K562 (cell line): ENCODE measurements around the gene CREB3L4. TPM values are rescaled to one million over a fixed set of nuclear protein-coding genes. Genes with fewer than 3 reads are reported as not detected.
A peak's percentile ranks its signal among the peaks of the same experiment; 100 is the strongest.

Experiments used
- ATAC-seq: fragments of 200-7000 bp; cut with Tn5 transposase; 3 replicates; pipeline ENCODE4 v1.9.1; 2020; ENCODE audit warnings: moderate library complexity
- BruUV-seq: library from RNA; stranded (reverse); fragments of 400-500 nt; replicated peaks from 2 replicates; lab custom pipeline; 2021; lab: Mats Ljungman, UMichigan
- CTCF ChIA-PET: fragments of 300-600 bp; formaldehyde crosslinking; extraction: SDS; loops from one replicate; lab custom pipeline; 2021; ENCODE audit warnings: low intra/inter-chr PET ratio; lab: Yijun Ruan, JAX
- POLR2A ChIA-PET: fragments of 300-600, 350-650 bp; sonication (Branson Sonifier 250); formaldehyde crosslinking; extraction: SDS; loops from one replicate; lab custom pipeline; 2021; ENCODE audit warnings: antibody characterized with exemption, inconsistent platforms; lab: Yijun Ruan, JAX
- DNase-seq, 4 experiments: peaks; one replicate each; pipeline versions ENCODE4 v3.0.0 to v3.0.0-alpha.2; 2011 to 2018; ENCODE audit warnings: low spot score in 3 of 4, mixed read lengths in 3 of 4; ENCODE audit errors: extremely low read depth in 1 of 4
- FAIRE-seq: peaks from 2 replicates; lab custom pipeline; 2011; peaks lifted over from hg19 to GRCh38; lab: Jason Lieb, UNC
- H2AFZ ChIP-seq: 2 replicates; pipeline ENCODE4 v1.6.0; 2011; ENCODE audit warnings: low read depth, low read length, control low read depth, inconsistent platforms
- H3K27ac ChIP-seq: fragments of 200-600 bp; 3 replicates; pipeline ENCODE4 v1.8.0; 2011; ENCODE audit warnings: low read depth, mild to moderate bottlenecking, control low read depth, inconsistent platforms, low read length, moderate library complexity, mixed read lengths; ENCODE audit errors: extremely low read depth
- H3K27me3 ChIP-seq, 2 experiments: fragments of 300-600 bp in 1 of 2; 2 replicates in 1 of 2; 3 replicates in 1 of 2; pipeline versions ENCODE4 v1.6.0 to v1.8.0; 2011; ENCODE audit warnings: inconsistent platforms in 2 of 2, low read length in 2 of 2, mild to moderate bottlenecking in 1 of 2, mixed read lengths in 1 of 2, moderate library complexity in 1 of 2; ENCODE audit not compliant: control insufficient read depth in 2 of 2, insufficient read depth in 2 of 2
- H3K36me3 ChIP-seq: fragments of 300-600 bp; 3 replicates; pipeline ENCODE4 v1.8.0; 2011; ENCODE audit warnings: mild to moderate bottlenecking, low read length, inconsistent platforms; ENCODE audit not compliant: control insufficient read depth, insufficient read depth
- H3K4me1 ChIP-seq, 2 experiments: fragments of 200-600 bp in 1 of 2; replicated peaks in 1 of 2; 2 replicates in 1 of 2; 3 replicates in 1 of 2; pipeline versions ENCODE4 v1.5.1 to v1.8.0; 2011; ENCODE audit warnings: inconsistent platforms in 2 of 2, low read length in 2 of 2, mild to moderate bottlenecking in 1 of 2, mixed read lengths in 1 of 2, moderate library complexity in 1 of 2; ENCODE audit not compliant: control insufficient read depth in 2 of 2, insufficient read depth in 2 of 2
- H3K4me2 ChIP-seq: 2 replicates; pipeline ENCODE4 v1.6.1; 2011; ENCODE audit warnings: low read length, control low read depth, inconsistent platforms, mixed read lengths; ENCODE audit not compliant: insufficient read depth
- H3K4me3 ChIP-seq: fragments of 200-600 bp; sonication (generic), shearing (Covaris generic); 2 replicates; pipeline ENCODE4 v1.5.1; 2016; ENCODE audit warnings: control low read depth, inconsistent platforms
- H3K79me2 ChIP-seq: fragments of 200-600 bp; 3 replicates; pipeline ENCODE4 v1.8.0; 2011; ENCODE audit warnings: low read length, inconsistent platforms; ENCODE audit not compliant: control insufficient read depth, insufficient read depth
- H3K9ac ChIP-seq, 2 experiments: 2 replicates each; pipeline versions ENCODE4 v1.6.0 to v1.6.1; 2011; ENCODE audit warnings: low read depth in 2 of 2, low read length in 2 of 2, control low read depth in 1 of 2, inconsistent platforms in 1 of 2, mild to moderate bottlenecking in 1 of 2, mixed read lengths in 1 of 2; ENCODE audit not compliant: insufficient read depth in 1 of 2
- H3K9me1 ChIP-seq: one replicate; pipeline ENCODE4 v1.6.0; 2011; ENCODE audit warnings: inconsistent platforms, mild to moderate bottlenecking, low read length, moderate library complexity; ENCODE audit not compliant: control insufficient read depth, insufficient read depth
- H3K9me3 ChIP-seq: replicated peaks from 2 replicates; pipeline ENCODE4 v1.5.1; 2011; ENCODE audit warnings: low read depth, low read length, inconsistent platforms; ENCODE audit not compliant: control insufficient read depth, insufficient read depth
- H4K20me1 ChIP-seq: replicated peaks from 2 replicates; pipeline ENCODE4 v1.6.1; 2011; ENCODE audit warnings: low read length, inconsistent platforms, mixed read lengths; ENCODE audit not compliant: control insufficient read depth, insufficient read depth
- ESRRA ChIP-seq: fragments of 450-650 bp; IDR thresholded peaks from 2 replicates; pipeline ENCODE4 v1.6.1; 2014; ENCODE audit warnings: low read depth, mild to moderate bottlenecking, moderate library complexity, borderline replicate concordance
- POLR2G ChIP-seq: fragments of 200-400 bp; formaldehyde crosslinking; IDR thresholded peaks from 2 replicates; pipeline ENCODE4 v1.6.1; 2017; ENCODE audit warnings: low read depth, mild to moderate bottlenecking, antibody characterized with exemption, low read length, moderate library complexity
- RBFOX2 ChIP-seq: fragments of 200-400 bp; formaldehyde crosslinking; IDR thresholded peaks from 2 replicates; pipeline ENCODE4 v1.6.1; 2017; ENCODE audit warnings: low read depth, mild to moderate bottlenecking, low read length, moderate library complexity
- ZNF778 ChIP-seq: fragments of 450-650 bp; formaldehyde crosslinking; IDR thresholded peaks from 2 replicates; pipeline ENCODE4 v1.4.0; 2020; ENCODE audit warnings: mild to moderate bottlenecking, moderate library complexity
- WGBS: fragments of 100-300 bp; shearing (Covaris generic); methylation state at CpG from one replicate; pipeline ENCODE4 v1.1.6; 2016; ENCODE audit warnings: low coverage, mixed read lengths; ENCODE audit not compliant: insufficient coverage; ENCODE audit errors: missing lambda C conversion rate; 5-methylcytosine and 5-hydroxymethylcytosine counted together
- in situ Hi-C: fragments of 300-500 bp; cut with MboI; formaldehyde crosslinking; loops from 4 replicates; pipeline ENCODE4 v1.15.0; 2018; ENCODE audit warnings: inconsistent platforms, mixed read lengths
- intact Hi-C: fragments of 100-400 bp; cut with micrococcal nuclease; formaldehyde crosslinking; loops from 2 replicates; pipeline ENCODE4 v1.14.2; 2022
- polyA plus RNA-seq, 8 experiments: library from polyadenylated mRNA; depleted of rRNA in 4 of 8; stranded (reverse) in 5 of 8; unstranded in 3 of 8; fragments of >200 nt; fragmentation: Nextera tagmentation in 2 of 8; fragmentation: Illumina TruSeq in 1 of 8; extraction: Ambion mirVana in 2 of 8; extraction: Trizol in 1 of 8; gene quantifications; 2 replicates each; pipeline versions ENCODE4 v1.2.1 to v1.2.3, GENCODE V29; 2011 to 2014; ENCODE audit warnings: inconsistent platforms in 1 of 8, missing spikeins in 1 of 8
- total RNA-seq, 7 experiments: library from RNA; depleted of rRNA in 6 of 7; stranded (reverse); fragments of >200 nt in 6 of 7; fragmentation: Illumina TruSeq in 2 of 7; extraction: Trizol in 2 of 7; gene quantifications; 2 replicates each; pipeline versions ENCODE4 v1.2.1 to v1.2.3, GENCODE V29; 2011 to 2021; ENCODE audit warnings: low replicate concordance in 1 of 7

CREB3L4 gene
- total and polyA plus RNA-seq, 9 of the 15 experiments (the other 6 are each of a cell fraction or from before 2014, with no cell fraction given), result 9.9 to 18.6 (median 13.9) TPM

- H3K4me3 ChIP-seq, result no peak overlapping the region
- H3K9me1 ChIP-seq, result no peaks in the 10 kb centered on the region
- DNase-seq, result no peak
- no peak for TF ChIP-seq ESRRA
- peak; percentile 36; the same call in 1 of the 2 replicates for TF ChIP-seq RBFOX2
- H3K27me3 ChIP-seq, result no peaks in the 10 kb centered on the region
- no peak overlapping the region for H3K27ac ChIP-seq
- H3K4me1 ChIP-seq, result no peaks in the 10 kb centered on the region
- no peaks in the 10 kb centered on the region for H3K79me2 ChIP-seq
- no peaks in the 10 kb centered on the region for H3K9me3 ChIP-seq
- ChIA-PET POLR2A (interaction anchor here (1.1 to 1.7 kb wide), 4 partner anchors 10 to 12 kb away, joined by 5 to 7 read pairs (median 6); partner anchors contain the start of genes DENND4B and GATAD2B), CTCF (no interaction called here)
- in situ Hi-C loops, result no loop called here
- intact Hi-C loops, result no loop called here
- no peak for ATAC-seq
- BruUV-seq, result no TSS peak
- H3K4me2 ChIP-seq, result no peak overlapping the region
- no peak overlapping the region for H3K9ac ChIP-seq
- H4K20me1 ChIP-seq, result no peaks in the 10 kb centered on the region
- 96% methylated on average over 9 of the region's 9 CpGs for WGBS
- no peak overlapping the region for H2AFZ ChIP-seq
- FAIRE-seq, result no peak
- peaks cover 87% of the 10 kb centered on the region; the same call in 2 of the 3 replicates for H3K36me3 ChIP-seq
Measured at GRCh38 chr1:153934746-153935145, 33.0 kb upstream of the CREB3L4 start.

- Histone ChIP-seq H3K9ac (0 out of 4 replicates have a peak overlapping the region, but pooled peaks of 1 of the 2 experiments have one; percentile 28), H3K27me3 (no peaks in the 10 kb centered on the region), H3K9me3 (no peaks in the 10 kb centered on the region), H3K4me3 (no peak overlapping the region), H3K27ac (no peak overlapping the region), H3K36me3 (peaks cover 88% of the 10 kb centered on the region; the same call in 2 of the 3 replicates), H2AFZ (no peak overlapping the region), H3K4me2 (no peak overlapping the region), H3K9me1 (no peaks in the 10 kb centered on the region), H4K20me1 (no peaks in the 10 kb centered on the region), H3K4me1 (no peaks in the 10 kb centered on the region)
- FAIRE-seq (no peak), ATAC-seq (no peak), DNase-seq (no peak)
- intact Hi-C loops (no loop called here), in situ Hi-C loops (no loop called here)
- ChIA-PET CTCF (no interaction called here), POLR2A (interaction anchor here (2.2 kb wide), 1 partner anchor 13 kb away, joined by 6 read pairs; no protein-coding TSS in a partner anchor)
- 94% methylated on average over 8 of the region's 12 CpGs for WGBS
- BruUV-seq, result no TSS peak
- no peak for TF ChIP-seq ZNF778 (CRISPR knock-in tag)
- peak; percentile 43; the same call in 1 of the 2 replicates for TF ChIP-seq RBFOX2
- TF ChIP-seq POLR2G, result 0 out of 2 replicates have a peak, but pooled peaks have one; percentile 26
- TF ChIP-seq, all 486 proteins: peak for 2
- H3K79me2 ChIP-seq, result no peaks in the 10 kb centered on the region
Measured at GRCh38 chr1:153936011-153936802, 31.5 kb upstream of the CREB3L4 start.
